H9 (cell line): ENCODE results near the gene NDE1. TPM values are rescaled to one million over a fixed set of nuclear protein-coding genes. Genes with fewer than 3 reads are reported as not detected.

ENCODE experiments used
- DNase-seq: peaks from one replicate; pipeline ENCODE4 v3.0.0-alpha.2; 2017
- H2AFZ ChIP-seq: one replicate; pipeline ENCODE4 v1.6.1; 2013; ENCODE audit warnings: mild to moderate bottlenecking, low read length, control low read depth, moderate library complexity
- H2AK5ac ChIP-seq: 2 replicates; pipeline ENCODE4 v1.6.1; 2013; ENCODE audit warnings: low read length, control low read depth, mixed read lengths; ENCODE audit not compliant: insufficient read length
- H2BK120ac ChIP-seq: one replicate; pipeline ENCODE4 v1.6.1; 2013; ENCODE audit warnings: low read depth, mild to moderate bottlenecking, low read length, control low read depth, inconsistent platforms; ENCODE audit not compliant: poor library complexity, severe bottlenecking
- H2BK12ac ChIP-seq: 2 replicates; pipeline ENCODE4 v1.6.1; 2013; ENCODE audit warnings: low read length, control low read depth, mixed read lengths, low read depth; ENCODE audit not compliant: insufficient read length
- H2BK15ac ChIP-seq: 2 replicates; pipeline ENCODE4 v1.6.1; 2013; ENCODE audit warnings: low read depth, low read length, control low read depth
- H2BK20ac ChIP-seq: one replicate; pipeline ENCODE4 v1.6.1; 2013; ENCODE audit warnings: low read depth, mild to moderate bottlenecking, low read length, control low read depth, inconsistent platforms; ENCODE audit not compliant: poor library complexity, severe bottlenecking
- H2BK5ac ChIP-seq: 2 replicates; pipeline ENCODE4 v1.6.1; 2013; ENCODE audit warnings: low read length, control low read depth, mixed read lengths; ENCODE audit not compliant: insufficient read length
- H3K14ac ChIP-seq: 2 replicates; pipeline ENCODE4 v1.6.1; 2013; ENCODE audit warnings: low read length, control low read depth; ENCODE audit not compliant: insufficient read depth
- H3K18ac ChIP-seq: 2 replicates; pipeline ENCODE4 v1.6.1; 2013; ENCODE audit warnings: low read depth, mild to moderate bottlenecking, mixed read lengths, low read length, control low read depth; ENCODE audit not compliant: insufficient read length
- H3K23ac ChIP-seq: 2 replicates; pipeline ENCODE4 v1.6.1; 2013; ENCODE audit warnings: low read length, control low read depth, mixed read lengths, low read depth; ENCODE audit not compliant: insufficient read length
- H3K23me2 ChIP-seq: 2 replicates; pipeline ENCODE4 v1.6.1; 2013; ENCODE audit warnings: low read depth, mild to moderate bottlenecking, mixed read lengths, low read length, control low read depth; ENCODE audit not compliant: insufficient read length, poor library complexity, severe bottlenecking
- H3K27ac ChIP-seq: 2 replicates; pipeline ENCODE4 v1.5.1; 2013; ENCODE audit warnings: low read length, control low read depth, mixed read lengths, low read depth; ENCODE audit not compliant: insufficient read length
- H3K27me3 ChIP-seq: 2 replicates; pipeline ENCODE4 v1.6.1; 2013; ENCODE audit warnings: low read length, control low read depth, inconsistent platforms; ENCODE audit not compliant: insufficient read depth
- H3K4ac ChIP-seq: 2 replicates; pipeline ENCODE4 v1.6.1; 2013; ENCODE audit warnings: low read depth, mild to moderate bottlenecking, control low read depth, inconsistent platforms, low read length, moderate library complexity
- H3K4me1 ChIP-seq: 2 replicates; pipeline ENCODE4 v1.6.1; 2013; ENCODE audit warnings: low read length, control low read depth, inconsistent platforms; ENCODE audit not compliant: insufficient read depth
- H3K4me2 ChIP-seq: 2 replicates; pipeline ENCODE4 v1.6.1; 2013; ENCODE audit warnings: low read length, control low read depth, mixed read lengths; ENCODE audit not compliant: insufficient read length, insufficient read depth
- H3K56ac ChIP-seq: 2 replicates; pipeline ENCODE4 v1.6.1; 2013; ENCODE audit warnings: low read depth, mild to moderate bottlenecking, mixed read lengths, low read length, control low read depth; ENCODE audit not compliant: insufficient read length
- H3K79me1 ChIP-seq: 2 replicates; pipeline ENCODE4 v1.6.1; 2013; ENCODE audit warnings: low read depth, mild to moderate bottlenecking, moderate library complexity, low read length, control low read depth, inconsistent platforms; ENCODE audit not compliant: insufficient read depth, poor library complexity, severe bottlenecking
- H3K79me2 ChIP-seq: 2 replicates; pipeline ENCODE4 v1.6.1; 2013; ENCODE audit warnings: low read length, control low read depth, inconsistent platforms; ENCODE audit not compliant: insufficient read depth
- H3K9ac ChIP-seq: 2 replicates; pipeline ENCODE4 v1.6.1; 2013; ENCODE audit warnings: low read length, control low read depth, mixed read lengths; ENCODE audit not compliant: insufficient read length; ENCODE audit errors: extremely low read depth
- H3K9me3 ChIP-seq: one replicate; pipeline ENCODE4 v1.6.1; 2013; ENCODE audit warnings: low read depth, low read length, inconsistent platforms; ENCODE audit not compliant: control insufficient read depth
- H3T11ph ChIP-seq: one replicate; pipeline ENCODE4 v1.6.1; 2013; ENCODE audit warnings: mild to moderate bottlenecking, low read length, control low read depth, inconsistent platforms
- H4K20me1 ChIP-seq: one replicate; pipeline ENCODE4 v1.6.1; 2013; ENCODE audit not compliant: control insufficient read depth, insufficient read length, insufficient read depth
- H4K5ac ChIP-seq: 2 replicates; pipeline ENCODE4 v1.6.1; 2013; ENCODE audit warnings: low read depth, mild to moderate bottlenecking, mixed read lengths, low read length, control low read depth; ENCODE audit not compliant: insufficient read length
- H4K8ac ChIP-seq: replicated peaks from 2 replicates; pipeline ENCODE4 v1.6.1; 2013; ENCODE audit warnings: low read length, control low read depth, mixed read lengths, low read depth; ENCODE audit not compliant: insufficient read length
- H4K91ac ChIP-seq: 2 replicates; pipeline ENCODE4 v1.6.1; 2013; ENCODE audit warnings: low read depth, mild to moderate bottlenecking, moderate library complexity, mixed read lengths, low read length, control low read depth; ENCODE audit not compliant: insufficient read length
- H3K27ac Mint-ChIP-seq, 3 experiments: 2 replicates in 2 of 3; 3 replicates in 1 of 3; pipeline ENCODE4 v1.8.0; 2020 to 2021; ENCODE audit warnings: mixed read lengths in 3 of 3, mild to moderate bottlenecking in 1 of 3, moderate library complexity in 1 of 3
- H3K27me3 Mint-ChIP-seq: 2 replicates; pipeline ENCODE4 v1.8.0; 2021; ENCODE audit warnings: low read depth, mild to moderate bottlenecking, moderate library complexity, mixed read lengths
- H3K36me3 Mint-ChIP-seq, 3 experiments: 2 replicates in 2 of 3; 3 replicates in 1 of 3; pipeline ENCODE4 v1.8.0; 2020 to 2021; ENCODE audit warnings: low read depth in 3 of 3, mixed read lengths in 3 of 3; ENCODE audit not compliant: insufficient read depth in 1 of 3
- H3K4me1 Mint-ChIP-seq, 2 experiments: 2 replicates each; pipeline ENCODE4 v1.8.0; 2020; ENCODE audit warnings: mixed read lengths in 2 of 2
- H3K4me3 Mint-ChIP-seq, 2 experiments: 2 replicates in 1 of 2; 3 replicates in 1 of 2; pipeline ENCODE4 v1.8.0; 2020 to 2021; ENCODE audit warnings: mild to moderate bottlenecking in 2 of 2, mixed read lengths in 2 of 2, moderate library complexity in 1 of 2
- H3K9me3 Mint-ChIP-seq, 2 experiments: 2 replicates in 1 of 2; 3 replicates in 1 of 2; pipeline ENCODE4 v1.8.0; 2020; ENCODE audit warnings: mild to moderate bottlenecking in 2 of 2, mixed read lengths in 2 of 2, moderate library complexity in 1 of 2
- CTCF ChIP-seq: fragments of 200-600 bp; sonication (generic); conservative IDR thresholded peaks from 3 replicates; pipeline ENCODE4 v1.8.0; 2021; ENCODE audit warnings: antibody characterized with exemption, mild to moderate bottlenecking
- WGBS: extraction: QIAGEN DNeasy Blood & Tissue Kit; methylation state at CpG from one replicate; pipeline ENCODE4 v1.1.7; 2013; ENCODE audit warnings: missing lambda C conversion rate, low lambda C conversion rate, mixed read lengths; ENCODE audit not compliant: insufficient read length; ENCODE audit errors: extremely low coverage; 5-methylcytosine and 5-hydroxymethylcytosine counted together
- total RNA-seq: library from RNA; stranded (reverse); gene quantifications from 2 replicates; pipeline ENCODE4 v1.2.1, GENCODE V29; 2021

Gene NDE1
- total RNA-seq, 1 experiment from 2014 or later, result 49.6 TPM

DNA sequence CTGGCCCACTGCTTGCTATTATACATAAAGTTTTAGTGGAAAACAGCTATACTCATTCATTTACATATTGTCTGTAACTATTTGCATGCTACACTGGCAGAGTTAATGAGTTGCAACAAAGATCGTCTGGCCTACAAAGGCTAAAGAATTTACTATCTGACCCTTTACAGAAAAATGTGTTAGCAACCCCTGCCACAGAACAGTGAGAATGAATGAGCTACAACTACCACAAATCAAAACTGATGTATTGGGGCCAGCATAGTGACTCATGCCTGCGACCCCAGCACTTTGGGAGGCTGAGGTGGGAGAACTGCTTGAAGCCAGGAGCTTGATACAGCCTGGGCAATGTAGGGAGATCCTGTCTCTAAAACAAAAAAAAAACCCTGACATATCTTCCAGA, 114.1 kb downstream of the NDE1 start:
- no peak overlapping the region for H2BK15ac ChIP-seq
- H4K5ac ChIP-seq, result no peak overlapping the region
- H2BK120ac ChIP-seq, result no peak overlapping the region
- H3K23me2 ChIP-seq, result no peaks in the 10 kb centered on the region
- no peaks in the 10 kb centered on the region for H3K79me2 ChIP-seq
- no CpG with 5 or more reads among the region's 2 CpGs for WGBS
- H3K9ac ChIP-seq, result no peak overlapping the region
- no peak overlapping the region for H3K27ac ChIP-seq
- no peak overlapping the region for H2BK5ac ChIP-seq
- H3K4me3 Mint-ChIP-seq, result no peak overlapping the region
- H3K14ac ChIP-seq, result no peak overlapping the region
- no peaks in the 10 kb centered on the region for H3K79me1 ChIP-seq
- H4K91ac ChIP-seq, result no peak overlapping the region
- H3K27ac Mint-ChIP-seq, result no peak overlapping the region
- H3K4me1 Mint-ChIP-seq, result peaks cover 10 to 12% of the 10 kb centered on the region in 2 experiments
- no peak for TF ChIP-seq CTCF
- H3K27me3 Mint-ChIP-seq, result no peaks in the 10 kb centered on the region; the same call in 1 of the 2 replicates
- DNase-seq, result no peak
- no peaks in the 10 kb centered on the region for H3K9me3 Mint-ChIP-seq
- no peak overlapping the region for H3K56ac ChIP-seq
- H3K4me2 ChIP-seq, result no peak overlapping the region
- no peaks in the 10 kb centered on the region for H3K9me3 ChIP-seq
- no peak overlapping the region for H3K23ac ChIP-seq
- no peak overlapping the region for H2AK5ac ChIP-seq
- no peak overlapping the region for H3T11ph ChIP-seq
- no peak overlapping the region for H3K18ac ChIP-seq
- no peaks in the 10 kb centered on the region for H3K27me3 ChIP-seq
- H2AFZ ChIP-seq, result no peak overlapping the region
- no peaks in the 10 kb centered on the region for H3K36me3 Mint-ChIP-seq
- no peak overlapping the region for H2BK12ac ChIP-seq
- no peak overlapping the region for H2BK20ac ChIP-seq
- H4K8ac ChIP-seq, result no peak overlapping the region
- no peaks in the 10 kb centered on the region for H3K4me1 ChIP-seq
- H4K20me1 ChIP-seq, result no peaks in the 10 kb centered on the region
- H3K4ac ChIP-seq, result no peak overlapping the region
